Caco-2 (cell line): ENCODE data around the gene ZNF705A. TPM values are rescaled to one million over a fixed set of nuclear protein-coding genes. Genes with fewer than 3 reads are reported as not detected.
"Not testable (repeated sequence)": the region's sequence is repeated elsewhere in the genome, so short reads cannot be mapped to it uniquely, and the experiment has no call there.

Source experiments
- BruUV-seq: library from RNA; stranded (reverse); fragments of 400-500 nt; replicated peaks from 2 replicates; lab custom pipeline; 2021; lab: Mats Ljungman, UMichigan
- CTCF ChIA-PET: fragments of 300-600 bp; sonication (Branson Sonifier 250); formaldehyde crosslinking; loops from one replicate; lab custom pipeline; 2022; ENCODE audit warnings: antibody characterized with exemption; lab: Charles Lee
- POLR2A ChIA-PET: fragments of 300-600 bp; sonication (Branson Sonifier 250); formaldehyde crosslinking; loops from one replicate; lab custom pipeline; 2022; ENCODE audit warnings: antibody characterized with exemption; lab: Charles Lee
- DNase-seq, 2 experiments: peaks; one replicate each; pipeline versions ENCODE4 v3.0.0 to v3.0.0-alpha.2; 2020 to 2022
- H3K27me3 ChIP-seq: replicated peaks from 2 replicates; pipeline ENCODE4 v1.6.0; 2011; ENCODE audit warnings: low read length; ENCODE audit not compliant: control insufficient read depth, insufficient read depth
- H3K36me3 ChIP-seq: 2 replicates; pipeline ENCODE4 v1.5.1; 2011; ENCODE audit warnings: low read length; ENCODE audit not compliant: control insufficient read depth, insufficient read depth
- H3K4me1 ChIP-seq: fragments of 250-450 bp; sonication (Bioruptor Pico); 2 replicates; pipeline ENCODE4 v1.5.1; 2020; ENCODE audit warnings: mild to moderate bottlenecking
- H3K4me3 ChIP-seq: 2 replicates; pipeline ENCODE4 v1.5.1; 2011; ENCODE audit warnings: low read depth, mild to moderate bottlenecking, control low read depth, low read length
- H3K9me3 ChIP-seq: fragments of 250-450 bp; sonication (Bioruptor Pico); 2 replicates; pipeline ENCODE4 v1.5.1; 2020; ENCODE audit warnings: mild to moderate bottlenecking, moderate library complexity
- H3K27ac Mint-ChIP-seq: one replicate; pipeline ENCODE4 v1.8.0; 2022; ENCODE audit warnings: mixed read lengths; ENCODE audit not compliant: unreplicated experiment
- H3K27me3 Mint-ChIP-seq: one replicate; pipeline ENCODE4 v1.8.0; 2022; ENCODE audit warnings: mixed read lengths; ENCODE audit not compliant: insufficient read depth, unreplicated experiment
- H3K36me3 Mint-ChIP-seq: one replicate; pipeline ENCODE4 v1.8.0; 2022; ENCODE audit warnings: mild to moderate bottlenecking, mixed read lengths; ENCODE audit not compliant: insufficient read depth, unreplicated experiment
- H3K4me1 Mint-ChIP-seq: one replicate; pipeline ENCODE4 v1.8.0; 2022; ENCODE audit warnings: low read depth, mixed read lengths; ENCODE audit not compliant: unreplicated experiment
- H3K4me3 Mint-ChIP-seq: one replicate; pipeline ENCODE4 v1.8.0; 2022; ENCODE audit warnings: mild to moderate bottlenecking, moderate library complexity, mixed read lengths; ENCODE audit not compliant: unreplicated experiment
- H3K9me3 Mint-ChIP-seq: one replicate; pipeline ENCODE4 v1.8.0; 2022; ENCODE audit warnings: mixed read lengths; ENCODE audit not compliant: unreplicated experiment
- CTCF ChIP-seq, 2 experiments: fragments of 200-600 bp in 1 of 2; IDR thresholded peaks; 1 replicate in 1 of 2; 2 replicates in 1 of 2; pipeline versions ENCODE4 v1.5.1 to v1.8.0; 2011 to 2022; ENCODE audit warnings: antibody characterized with exemption in 1 of 2, control low read depth in 1 of 2, inconsistent platforms in 1 of 2, low read depth in 1 of 2, low read length in 1 of 2, mild to moderate bottlenecking in 1 of 2, moderate library complexity in 1 of 2; ENCODE audit not compliant: insufficient read depth in 1 of 2, severe bottlenecking in 1 of 2, unreplicated experiment in 1 of 2
- intact Hi-C: fragments of 100-400 bp; cut with micrococcal nuclease; formaldehyde crosslinking; loops from one replicate; pipeline ENCODE4 v1.10.0; 2022; ENCODE audit not compliant: unreplicated experiment
- total RNA-seq: library from RNA; stranded (reverse); gene quantifications from 2 replicates; pipeline ENCODE4 v1.2.3, GENCODE V29; 2022

The ZNF705A gene
- total RNA-seq, 1 experiment from 2014 or later: not detected

GRCh38 chr12:8157484-8158198, 826 bp downstream of the ZNF705A start:
- Mint-ChIP-seq H3K4me1 (peaks cover 18% of the 10 kb centered on the region), H3K36me3 (no peaks in the 10 kb centered on the region), H3K9me3 (no peaks in the 10 kb centered on the region), H3K4me3 (no peak overlapping the region), H3K27ac (no peak overlapping the region), H3K27me3 (peaks cover 9% of the 10 kb centered on the region)
- CTCF ChIA-PET: no interaction called here
- POLR2A ChIA-PET: no interaction called here
- no peak for TF ChIP-seq CTCF (IDR thresholded peaks at IDR 0.05; ENCODE audit: insufficient read depth in 1 of 2, low read depth in 1 of 2, low read length in 1 of 2, severe bottlenecking in 1 of 2, unreplicated experiment in 1 of 2)
- DNase-seq: no peak
- intact Hi-C loops: no loop called here
- Histone ChIP-seq H3K9me3 (no peaks in the 10 kb centered on the region), H3K27me3 (no peaks in the 10 kb centered on the region), H3K36me3 (no peaks in the 10 kb centered on the region), H3K4me3 (no peak overlapping the region), H3K4me1 (peaks cover 20% of the 10 kb centered on the region)
- TSS peak; percentile 64 for BruUV-seq

GRCh38 chr12:8172911-8173310, 16.1 kb downstream of the ZNF705A start:
- H3K4me1 ChIP-seq: not testable (repeated sequence)

GRCh38 chr12:8179989-8180585, 23.3 kb downstream of the ZNF705A start:
- CTCF ChIA-PET: not testable (repeated sequence)
- TF ChIP-seq CTCF (IDR thresholded peaks at IDR 0.05; ENCODE audit: insufficient read depth in 1 of 2, low read depth in 1 of 2, low read length in 1 of 2, severe bottlenecking in 1 of 2, unreplicated experiment in 1 of 2): peak; percentile 63 to 71

More at GRCh38 chr12:8172911-8173310, 16.1 kb downstream of the ZNF705A start:
- H3K4me3 Mint-ChIP-seq, CTCF ChIA-PET, H3K4me1 Mint-ChIP-seq, intact Hi-C loops, H3K36me3 Mint-ChIP-seq, DNase-seq, POLR2A ChIA-PET, H3K9me3 Mint-ChIP-seq, BruUV-seq, H3K4me3 ChIP-seq, H3K27me3 ChIP-seq, H3K27ac Mint-ChIP-seq, H3K36me3 ChIP-seq, H3K9me3 ChIP-seq: not testable (repeated sequence)
- peaks cover 32% of the 10 kb centered on the region for H3K27me3 Mint-ChIP-seq

GRCh38 chr12:8181271-8181670, 24.5 kb downstream of the ZNF705A start:
- POLR2A ChIA-PET: interaction anchor here (0.6 kb wide), 1 partner anchor 52 kb away, joined by 3 read pairs; no protein-coding TSS in a partner anchor
- H3K27ac Mint-ChIP-seq, H3K27me3 ChIP-seq, H3K9me3 Mint-ChIP-seq, DNase-seq, H3K4me3 ChIP-seq, CTCF ChIA-PET, H3K4me1 Mint-ChIP-seq, H3K36me3 ChIP-seq, H3K27me3 Mint-ChIP-seq, H3K36me3 Mint-ChIP-seq, H3K4me1 ChIP-seq, H3K9me3 ChIP-seq, BruUV-seq: not testable (repeated sequence)
- H3K4me3 Mint-ChIP-seq: peak overlapping the region; percentile 65
- intact Hi-C loops: loop anchor here (2.0 kb wide), 1 partner anchor 72 kb away; no protein-coding TSS in a partner anchor

More at GRCh38 chr12:8179989-8180585, 23.3 kb downstream of the ZNF705A start:
- H3K36me3 Mint-ChIP-seq, BruUV-seq, H3K27ac Mint-ChIP-seq, H3K9me3 ChIP-seq, H3K4me1 ChIP-seq, H3K36me3 ChIP-seq, H3K4me1 Mint-ChIP-seq, H3K27me3 ChIP-seq, POLR2A ChIA-PET, H3K9me3 Mint-ChIP-seq: not testable (repeated sequence)
- intact Hi-C loops: loop anchor here (1.0 to 2.0 kb wide), 2 partner anchors 57 to 71 kb away; no protein-coding TSS in a partner anchor
- peak; percentile 87 for DNase-seq
- Mint-ChIP-seq H3K4me3 (peak overlapping the region; percentile 69), H3K27me3 (peaks cover 17% of the 10 kb centered on the region)
- peak overlapping the region; percentile 62 for H3K4me3 ChIP-seq

- H3K36me3 ChIP-seq, H3K4me1 ChIP-seq, H3K4me1 Mint-ChIP-seq, H3K27me3 ChIP-seq, H3K4me3 Mint-ChIP-seq, H3K4me3 ChIP-seq, intact Hi-C loops, H3K36me3 Mint-ChIP-seq, BruUV-seq, DNase-seq, H3K9me3 Mint-ChIP-seq, H3K9me3 ChIP-seq, POLR2A ChIA-PET, CTCF ChIA-PET, H3K27ac Mint-ChIP-seq, H3K27me3 Mint-ChIP-seq: not testable (repeated sequence)
Measured at GRCh38 chr12:8182923-8183322, 26.1 kb downstream of the ZNF705A start.
